ENCODE data around the gene MROH2A. TPM values are rescaled to one million over a fixed set of nuclear protein-coding genes. Genes with fewer than 3 reads are reported as not detected.
A peak's percentile ranks its signal among the peaks of the same experiment; 100 is the strongest.

MROH2A gene
- total RNA-seq, 1 donor, result not detected

- no peak for DNase-seq (ENCODE audit: low read depth in 2 of 3, low spot score in 2 of 3)
Measured at GRCh38 chr2:233853353-233853752, 75.2 kb downstream of the MROH2A start.

DNA sequence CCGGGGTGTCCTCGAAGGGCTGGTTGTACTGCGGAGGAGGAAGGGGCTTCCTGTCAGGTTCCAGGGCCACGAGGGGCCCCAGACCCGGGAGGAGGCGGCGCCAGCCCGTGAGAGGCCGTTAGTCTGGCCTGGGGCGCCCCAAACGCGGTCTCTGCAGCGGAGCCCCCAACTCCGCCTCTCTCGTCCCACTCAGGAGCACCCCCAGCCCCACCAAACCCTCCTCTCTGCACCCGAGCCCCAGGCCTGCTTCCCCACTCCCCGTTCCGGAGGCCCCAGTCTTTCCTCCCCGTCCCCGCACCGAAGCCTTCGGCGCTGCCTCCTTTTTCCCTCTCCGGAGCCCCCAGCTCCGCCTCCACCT is 75.7 kb downstream of the MROH2A start:
- DNase-seq (ENCODE audit: low read depth in 2 of 3, low spot score in 2 of 3), result no peak

GRCh38 chr2:233854241-233854981 is 76.3 kb downstream of the MROH2A start, which contains the start of gene HJURP:
TSS of gene HJURP (minus strand) at chr2:233854535. CDS start at chr2:233854500, 35 bp downstream.
- DNase-seq (ENCODE audit: low read depth in 2 of 3, low spot score in 2 of 3), result peak; percentile 59 to 97 (median 94)

GRCh38 chr2:233855345-233855744 is 77.2 kb downstream of the MROH2A start:
- no peak for DNase-seq (ENCODE audit: low read depth in 2 of 3, low spot score in 2 of 3)

GRCh38 chr2:233856184-233856583 is 78.1 kb downstream of the MROH2A start:
- peak in 1 of 3 donors; percentile 8 for DNase-seq (ENCODE audit: low read depth in 2 of 3, low spot score in 2 of 3)

DNA sequence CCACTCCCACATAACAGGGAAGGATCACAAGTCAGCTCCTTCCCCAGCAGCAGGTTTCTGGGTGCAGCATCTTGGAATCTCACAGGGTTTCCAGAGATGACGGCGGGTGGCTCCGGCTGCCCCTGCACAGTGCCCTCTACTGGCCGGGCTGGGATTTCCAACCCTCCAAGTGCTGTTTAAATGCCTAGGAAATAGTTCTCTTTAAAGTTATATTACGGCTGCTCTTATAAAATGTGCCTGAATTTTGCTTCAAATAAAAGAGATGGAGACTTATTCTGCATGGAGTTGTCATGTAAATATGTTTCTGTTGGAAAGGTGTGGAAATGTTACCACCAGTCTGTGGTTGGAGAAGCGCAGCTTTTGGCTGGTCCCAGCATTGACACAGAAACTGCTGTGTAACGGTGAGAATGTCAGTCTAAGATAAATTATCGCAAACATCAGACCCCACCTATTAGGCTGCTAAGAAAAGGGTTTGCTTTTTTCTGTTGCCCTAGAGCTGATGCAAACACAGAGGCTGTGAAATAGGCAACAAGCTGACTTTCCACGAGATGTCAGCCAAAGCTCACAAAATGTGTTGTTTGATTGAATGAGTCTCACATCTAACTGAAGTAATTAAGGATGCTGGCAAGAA is 79.5 kb downstream of the MROH2A start:
- peak in 2 of 3 donors; percentile 72 to 89 for DNase-seq (ENCODE audit: low read depth in 2 of 3, low spot score in 2 of 3)

DNA sequence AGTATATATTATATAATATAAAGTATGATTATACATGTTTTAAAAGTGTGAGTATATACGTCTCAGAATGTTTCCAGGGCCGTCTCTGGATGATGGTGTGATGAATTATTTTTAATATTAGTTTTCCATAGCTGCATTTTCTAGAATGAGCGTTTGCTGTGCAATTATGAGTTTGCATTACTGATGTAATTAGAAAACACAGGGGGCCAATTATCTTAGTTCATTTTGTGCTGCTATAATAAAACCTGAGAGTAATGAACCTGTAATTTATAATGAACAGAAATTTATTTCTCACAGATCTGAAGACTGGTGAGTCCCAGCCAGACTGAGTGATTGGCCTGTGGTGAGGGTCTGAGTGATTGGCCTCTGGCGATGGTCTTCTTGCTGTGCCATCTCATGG is 80.2 kb downstream of the MROH2A start:
- DNase-seq (ENCODE audit: low read depth in 2 of 3, low spot score in 2 of 3), result no peak

DNA sequence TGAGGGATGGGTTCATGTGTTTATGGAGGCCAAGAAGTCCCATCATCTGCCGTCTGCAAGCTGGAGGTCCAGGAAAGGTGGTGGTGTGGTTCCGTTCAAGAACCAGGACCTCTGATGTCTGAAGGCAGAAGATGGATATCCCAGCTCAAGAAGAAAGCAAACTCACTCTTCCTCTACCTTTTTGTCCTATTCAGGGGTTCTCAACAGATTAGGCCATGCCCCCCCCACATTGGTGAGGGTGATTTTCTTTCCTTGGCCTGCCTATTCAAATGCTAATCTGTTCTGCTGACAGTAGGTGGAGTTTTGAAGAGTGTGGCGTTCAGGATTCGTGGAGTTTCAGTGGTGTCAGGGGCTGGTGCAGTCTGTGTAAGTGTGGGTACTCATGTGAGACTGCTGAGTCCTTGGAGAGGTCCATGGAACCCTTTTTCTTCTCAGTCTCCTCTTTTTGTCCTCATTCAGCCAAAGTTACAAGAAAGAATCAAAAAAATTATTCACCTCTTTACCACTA is 84.2 kb downstream of the MROH2A start:
- DNase-seq (ENCODE audit: low read depth in 2 of 3, low spot score in 2 of 3), result no peak

DNA sequence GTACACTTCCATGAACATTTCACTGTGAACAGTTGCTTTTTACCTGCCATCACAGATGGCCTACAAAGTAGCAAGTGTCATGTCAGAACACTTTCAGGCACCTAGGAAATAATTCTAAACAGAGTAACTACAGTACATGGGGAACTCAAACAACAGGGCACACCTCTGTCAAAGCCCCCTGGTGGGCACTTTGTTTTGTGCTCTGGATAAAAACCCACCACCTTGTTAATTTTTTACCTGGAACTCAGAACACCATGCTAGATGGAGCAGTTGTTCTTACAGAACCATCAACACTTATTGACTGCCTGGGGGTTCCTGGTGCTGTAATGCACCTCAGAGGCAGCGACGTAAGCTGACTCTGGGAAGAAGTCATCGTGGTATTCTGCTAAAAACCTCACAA is 87.7 kb downstream of the MROH2A start:
- DNase-seq (ENCODE audit: low read depth in 2 of 3, low spot score in 2 of 3), result peak in 1 of 3 donors; percentile 26

- DNase-seq (ENCODE audit: low read depth in 2 of 3, low spot score in 2 of 3), result no peak
Measured at GRCh38 chr2:233866479-233866878, 88.3 kb downstream of the MROH2A start.

DNA sequence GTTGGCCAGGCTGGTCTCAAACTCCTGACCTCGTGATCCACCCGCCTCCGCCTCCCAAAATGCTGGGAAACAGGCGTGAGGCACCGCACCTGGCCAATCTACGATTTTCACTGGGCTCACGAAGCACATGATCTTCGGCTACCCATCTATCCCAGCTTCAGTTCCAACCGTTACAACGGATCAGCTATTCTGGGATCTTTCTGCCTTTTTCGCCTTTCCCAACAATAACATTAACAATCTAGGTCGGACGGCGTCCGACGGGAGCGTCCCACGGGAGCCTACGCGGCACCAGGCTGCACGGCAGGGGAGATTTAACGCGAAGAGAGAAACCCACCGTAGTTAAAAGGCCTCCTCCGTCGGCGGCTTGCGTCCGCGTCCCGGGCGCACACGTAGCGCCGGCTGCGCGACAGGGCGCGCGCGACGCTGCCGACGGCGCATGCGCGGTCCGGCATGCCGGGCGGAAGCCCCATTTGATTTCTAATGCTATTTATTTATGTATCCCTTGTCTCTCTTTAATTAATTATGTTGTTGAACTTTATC is 89.9 kb downstream of the MROH2A start, which contains the start of gene MSL3B:
Gene MSL3B (minus strand): TSS at position 394 of the 540 bp plus-strand sequence.
- DNase-seq (ENCODE audit: low read depth in 2 of 3, low spot score in 2 of 3), result peak; percentile 49 to 68 (median 53)

GRCh38 chr2:233871432-233871831 is 93.3 kb downstream of the MROH2A start:
- no peak for DNase-seq (ENCODE audit: low read depth in 2 of 3, low spot score in 2 of 3)

DNA sequence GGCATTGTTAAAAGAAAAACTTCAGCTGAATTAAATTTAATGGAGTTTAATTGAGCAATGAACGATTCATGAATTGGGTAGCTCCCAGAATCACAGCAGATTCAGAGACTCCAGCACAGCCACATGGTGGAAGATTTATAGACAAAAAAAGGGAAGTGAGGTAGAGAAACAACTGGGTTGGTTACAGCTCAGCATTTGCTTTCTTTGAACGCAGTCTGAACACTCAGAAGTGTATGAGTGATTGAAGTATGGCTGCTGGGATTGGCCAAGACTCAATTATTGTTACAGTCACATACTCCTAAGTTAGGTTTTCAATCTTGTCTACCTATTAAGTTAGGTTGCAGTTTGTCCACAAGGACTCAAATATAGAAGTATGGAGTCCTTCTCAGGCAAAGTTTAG is 94.0 kb downstream of the MROH2A start:
- peak in 2 of 3 donors; percentile 52 to 82 for DNase-seq (ENCODE audit: low read depth in 2 of 3, low spot score in 2 of 3)

GRCh38 chr2:233882353-233882752 is 104.2 kb downstream of the MROH2A start:
- no peak for DNase-seq (ENCODE audit: low read depth in 2 of 3, low spot score in 2 of 3)

Other genes starting within 250 kb of the MROH2A start
- 13.2 TPM for gene USP40, start 211.5 kb upstream of the MROH2A start, total RNA-seq
- gene UGT1A8, start 160.7 kb upstream of the MROH2A start, total RNA-seq, result under 0.01 TPM
- under 0.01 TPM for gene UGT1A10, start 141.9 kb upstream of the MROH2A start, total RNA-seq
- gene UGT1A9, start 106.4 kb upstream of the MROH2A start, total RNA-seq, result under 0.01 TPM
- gene UGT1A7, start 96.4 kb upstream of the MROH2A start, total RNA-seq, result not detected
- 0.27 TPM for gene UGT1A6, start 85.4 kb upstream of the MROH2A start, total RNA-seq
- gene UGT1A5, start 65.4 kb upstream of the MROH2A start, total RNA-seq, result not detected
- gene UGT1A4, start 59.6 kb upstream of the MROH2A start, total RNA-seq, result not detected
- gene UGT1A3, start 49.3 kb upstream of the MROH2A start, total RNA-seq, result not detected
- not detected for gene UGT1A1, start 18.1 kb upstream of the MROH2A start, total RNA-seq
- gene HJURP, start 76.2 kb downstream of the MROH2A start, total RNA-seq, result 1.9 TPM
- not detected for gene TRPM8, start 139.0 kb downstream of the MROH2A start, total RNA-seq